SK-N-SH (cell line): ENCODE results near the gene RNGTT.

Experiments
- CTCF ChIP-seq: fragments of 200-600 bp; sonication (generic); IDR thresholded peaks from 2 replicates; pipeline ENCODE4 v1.6.1; 2017; ENCODE audit warnings: antibody characterized with exemption, mild to moderate bottlenecking, moderate library complexity
- NFIC ChIP-seq: IDR thresholded peaks from 2 replicates; pipeline ENCODE4 v1.4.0; 2012; ENCODE audit warnings: borderline replicate concordance
- USF2 ChIP-seq: fragments of 150-350 bp; IDR thresholded peaks from 2 replicates; pipeline ENCODE4 v1.6.1; 2017; ENCODE audit warnings: antibody characterized with exemption, low read length, low read depth, borderline replicate concordance
- YY1 ChIP-seq: IDR thresholded peaks from 2 replicates; pipeline ENCODE4 v1.4.0; 2012; ENCODE audit warnings: low read depth, mild to moderate bottlenecking

- TF ChIP-seq CTCF (no peak), USF2 (no peak), YY1 (no peak), NFIC (no peak)
These were observed 282.8 kb downstream of the RNGTT start for GRCh38 chr6:88680654-88681053.
